Left lung (tissue), 10 donors: ENCODE data around the gene RAB1B. TPM values are rescaled to one million over a fixed set of nuclear protein-coding genes. Genes with fewer than 3 reads are reported as not detected.
A peak's percentile ranks its signal among the peaks of the same experiment; 100 is the strongest.

Experiments used
- ATAC-seq: fragments of 200-7000 bp; cut with Tn5 transposase; one replicate; pipeline ENCODE4 v1.9.1; 2020; ENCODE audit warnings: moderate library complexity
- DNase-seq, 4 donors: peaks; one replicate each; pipeline ENCODE4 v3.0.0-alpha.2; 2013 to 2020
- H3K27ac ChIP-seq, 2 donors: fragments of 200-600 bp; sonication (generic) in 1 of 2; one replicate each; pipeline versions ENCODE4 v1.5.0 to v1.8.0; 2020 to 2021
- H3K27me3 ChIP-seq, 2 donors: fragments of 200-600 bp; sonication (generic) in 1 of 2; one replicate each; pipeline versions ENCODE4 v1.5.0 to v1.8.0; 2020 to 2021
- H3K36me3 ChIP-seq, 2 donors: fragments of 200-600 bp; sonication (generic) in 1 of 2; one replicate each; pipeline versions ENCODE4 v1.5.0 to v1.8.0; 2020 to 2021
- H3K4me1 ChIP-seq, 2 donors: fragments of 200-600 bp; one replicate each; pipeline ENCODE4 v1.8.0; 2021
- H3K4me3 ChIP-seq, 2 donors: fragments of 200-600 bp; sonication (generic) in 1 of 2; one replicate each; pipeline versions ENCODE4 v1.5.0 to v1.8.0; 2020 to 2021; ENCODE audit warnings: mild to moderate bottlenecking in 1 of 2
- H3K9me3 ChIP-seq, 2 donors: fragments of 200-600 bp; sonication (generic) in 1 of 2; one replicate each; pipeline versions ENCODE4 v1.5.0 to v1.8.0; 2020 to 2021
- intact Hi-C, 2 donors: fragments of 100-400 bp; cut with DNase I; formaldehyde crosslinking; loops; one replicate each; pipeline versions ENCODE4 v1.11.2 to v1.14.2; 2022
- polyA plus RNA-seq, 6 donors: library from polyadenylated mRNA; unstranded; fragments of 120-200 nt; gene quantifications; one replicate each; pipeline ENCODE4 v1.2.1, GENCODE V29; 2013; ENCODE audit not compliant: insufficient read length in 6 of 6
- total RNA-seq, 2 donors: library from RNA; stranded (reverse); fragmentation: NEBNext Ultra II Directional; extraction: Animal tissue kit (Norgen Biotek cat#: 25700); gene quantifications; one replicate each; pipeline ENCODE4 v1.2.1, GENCODE V29; 2021
- TF ChIP-seq, protein P1 (sequence below), 2 donors: fragments of 200-600 bp; sonication (generic) in 1 of 2; IDR thresholded peaks; one replicate each; pipeline versions ENCODE4 v1.5.0 to v1.8.0; 2021; ENCODE audit warnings: antibody characterized with exemption in 2 of 2
- donor health status: DM: no; HTN: yes; CAD: no.
- donor health status: DM: no; HTN: no; CAD: no.

RAB1B gene
- total and polyA plus RNA-seq, 8 donors, result 114 to 154 (median 132) TPM

DNA sequence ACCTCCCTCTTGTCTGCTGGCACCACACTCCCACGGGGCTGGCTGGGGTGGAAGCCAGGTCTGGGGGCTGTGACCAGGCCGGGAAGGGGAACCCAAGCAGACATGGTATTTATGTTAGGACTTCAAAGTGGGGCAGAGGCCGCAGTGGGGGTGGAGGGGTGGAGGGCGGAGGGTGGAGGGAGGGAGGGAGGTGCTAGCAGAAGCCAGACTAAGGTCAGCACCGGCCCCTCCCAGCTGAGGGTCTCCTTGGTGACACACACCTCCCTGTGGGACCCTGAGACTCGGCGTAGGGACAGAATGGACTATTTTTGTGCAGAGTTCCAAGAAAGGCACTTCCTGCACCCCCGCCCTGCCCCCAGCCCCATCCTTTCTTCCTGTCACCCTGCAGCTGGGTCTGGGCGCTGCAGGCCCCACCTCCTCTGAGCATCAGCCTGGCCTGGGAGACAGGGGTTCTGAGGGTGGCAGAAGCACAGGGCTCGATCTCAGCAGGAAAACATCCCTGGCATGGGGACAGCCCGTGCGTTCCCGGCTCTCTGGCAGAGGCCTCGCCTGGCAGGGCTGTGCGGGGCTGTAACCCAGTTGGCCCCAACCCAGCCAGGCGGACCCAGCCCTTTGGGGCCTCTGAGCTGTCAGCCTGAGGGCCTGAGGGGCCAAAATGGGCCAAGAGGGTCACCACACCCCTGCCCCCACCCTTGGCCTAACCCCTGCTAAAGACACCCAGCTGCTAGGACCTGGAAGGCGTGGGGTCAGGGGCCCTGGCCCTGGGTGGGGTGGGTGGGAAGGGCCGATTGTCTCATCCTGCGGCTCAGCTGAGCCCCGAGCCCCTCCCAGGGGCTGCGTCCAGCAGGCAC lies 58.0 kb downstream of the RAB1B start:
- intact Hi-C loops, result no loop called here
- TF ChIP-seq, protein P1, sequence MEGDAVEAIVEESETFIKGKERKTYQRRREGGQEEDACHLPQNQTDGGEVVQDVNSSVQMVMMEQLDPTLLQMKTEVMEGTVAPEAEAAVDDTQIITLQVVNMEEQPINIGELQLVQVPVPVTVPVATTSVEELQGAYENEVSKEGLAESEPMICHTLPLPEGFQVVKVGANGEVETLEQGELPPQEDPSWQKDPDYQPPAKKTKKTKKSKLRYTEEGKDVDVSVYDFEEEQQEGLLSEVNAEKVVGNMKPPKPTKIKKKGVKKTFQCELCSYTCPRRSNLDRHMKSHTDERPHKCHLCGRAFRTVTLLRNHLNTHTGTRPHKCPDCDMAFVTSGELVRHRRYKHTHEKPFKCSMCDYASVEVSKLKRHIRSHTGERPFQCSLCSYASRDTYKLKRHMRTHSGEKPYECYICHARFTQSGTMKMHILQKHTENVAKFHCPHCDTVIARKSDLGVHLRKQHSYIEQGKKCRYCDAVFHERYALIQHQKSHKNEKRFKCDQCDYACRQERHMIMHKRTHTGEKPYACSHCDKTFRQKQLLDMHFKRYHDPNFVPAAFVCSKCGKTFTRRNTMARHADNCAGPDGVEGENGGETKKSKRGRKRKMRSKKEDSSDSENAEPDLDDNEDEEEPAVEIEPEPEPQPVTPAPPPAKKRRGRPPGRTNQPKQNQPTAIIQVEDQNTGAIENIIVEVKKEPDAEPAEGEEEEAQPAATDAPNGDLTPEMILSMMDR (IDR thresholded peaks at IDR 0.05), result no peak
- H3K27ac ChIP-seq, result peak overlapping the region in 1 of 2 donors; percentile 73
- H3K9me3 ChIP-seq, result no peaks in the 10 kb centered on the region
- H3K4me3 ChIP-seq, result no peak overlapping the region
- peaks cover 17 to 31% of the 10 kb centered on the region in 2 donors for H3K4me1 ChIP-seq
- ATAC-seq, result no peak
- no peaks in the 10 kb centered on the region for H3K36me3 ChIP-seq
- peak in 1 of 4 donors; percentile 66 for DNase-seq
- H3K27me3 ChIP-seq, result no peaks in the 10 kb centered on the region

Other genes with a start within 250 kb of the RAB1B start
- gene CATSPER1, start 242.2 kb upstream of the RAB1B start, total RNA-seq, result 1 to 10 TPM; 1.2 to 2.6 TPM
- under 1 TPM in 1 of 6 donors, not detected in 5; 0.24 TPM for gene CATSPER1, start 242.2 kb upstream of the RAB1B start, polyA plus RNA-seq
- not detected for gene GAL3ST3, start 219.5 kb upstream of the RAB1B start, total RNA-seq
- gene GAL3ST3, start 219.5 kb upstream of the RAB1B start, polyA plus RNA-seq, result under 1 TPM in 5 of 6 donors, not detected in 1; 0.09 to 0.63 (median 0.20) TPM
- gene SF3B2, start 216.3 kb upstream of the RAB1B start, total RNA-seq, result 100 to 1,000 TPM; 122 to 160 TPM
- 100 to 1,000 TPM; 192 to 233 (median 218) TPM for gene SF3B2, start 216.3 kb upstream of the RAB1B start, polyA plus RNA-seq
- 10 to 100 TPM; 53.7 to 54.7 TPM for gene PACS1, start 198.4 kb upstream of the RAB1B start, total RNA-seq
- 10 to 100 TPM; 50.7 to 57.5 (median 55.6) TPM for gene PACS1, start 198.4 kb upstream of the RAB1B start, polyA plus RNA-seq
- 10 to 100 TPM; 32.8 to 34.3 TPM for gene KLC2, start 10.9 kb upstream of the RAB1B start, total RNA-seq
- gene KLC2, start 10.9 kb upstream of the RAB1B start, polyA plus RNA-seq, result 10 to 100 TPM; 17.0 to 24.9 (median 19.8) TPM
- 1 to 10 TPM in 1 of 2 donors, under 1 TPM in 1; 0.81 to 1.4 TPM for gene CNIH2, start 9.5 kb downstream of the RAB1B start, total RNA-seq
- 1 to 10 TPM; 2.8 to 5.2 (median 3.9) TPM for gene CNIH2, start 9.5 kb downstream of the RAB1B start, polyA plus RNA-seq
- 100 to 1,000 TPM in 1 of 2 donors, 10 to 100 TPM in 1; 97.1 to 118 TPM for gene YIF1A, start 20.5 kb downstream of the RAB1B start, total RNA-seq
- 10 to 100 TPM; 32.9 to 57.5 (median 43.6) TPM for gene YIF1A, start 20.5 kb downstream of the RAB1B start, polyA plus RNA-seq
- gene TMEM151A, start 23.3 kb downstream of the RAB1B start, total RNA-seq, result under 1 TPM in 1 of 2 donors, not detected in 1; 0.21 TPM
- under 1 TPM; 0.17 to 0.47 (median 0.28) TPM for gene TMEM151A, start 23.3 kb downstream of the RAB1B start, polyA plus RNA-seq
- gene CD248, start 48.4 kb downstream of the RAB1B start, total RNA-seq, result 10 to 100 TPM; 69.8 to 74.3 TPM
- gene CD248, start 48.4 kb downstream of the RAB1B start, polyA plus RNA-seq, result 100 to 1,000 TPM in 4 of 6 donors, 10 to 100 TPM in 2; 76.4 to 128 (median 104) TPM
- gene RIN1, start 67.8 kb downstream of the RAB1B start, total RNA-seq, result 10 to 100 TPM in 1 of 2 donors, 1 to 10 TPM in 1; 7.1 to 10.2 TPM
- 1 to 10 TPM; 1.7 to 4.5 (median 3.0) TPM for gene RIN1, start 67.8 kb downstream of the RAB1B start, polyA plus RNA-seq
- 10 to 100 TPM; 28.7 to 34.3 TPM for gene BRMS1, start 76.5 kb downstream of the RAB1B start, total RNA-seq
- 10 to 100 TPM; 19.5 to 26.6 (median 24.5) TPM for gene BRMS1, start 76.5 kb downstream of the RAB1B start, polyA plus RNA-seq
- gene B4GAT1, start 79.0 kb downstream of the RAB1B start, total RNA-seq, result 10 to 100 TPM; 22.9 to 29.7 TPM
- 10 to 100 TPM; 29.8 to 35.9 (median 30.9) TPM for gene B4GAT1, start 79.0 kb downstream of the RAB1B start, polyA plus RNA-seq
- gene SLC29A2, start 103.1 kb downstream of the RAB1B start, total RNA-seq, result 10 to 100 TPM; 16.2 to 22.8 TPM
- 10 to 100 TPM in 1 of 6 donors, 1 to 10 TPM in 5; 7.4 to 10.9 (median 8.9) TPM for gene SLC29A2, start 103.1 kb downstream of the RAB1B start, polyA plus RNA-seq
- under 1 TPM in 1 of 2 donors, not detected in 1; 0.64 TPM for gene NPAS4, start 152.4 kb downstream of the RAB1B start, total RNA-seq
- under 1 TPM; 0.06 to 0.53 (median 0.20) TPM for gene NPAS4, start 152.4 kb downstream of the RAB1B start, polyA plus RNA-seq
- gene MRPL11, start 170.2 kb downstream of the RAB1B start, total RNA-seq, result 10 to 100 TPM; 29.6 to 39.5 TPM
- 10 to 100 TPM; 57.2 to 73.5 (median 64.2) TPM for gene MRPL11, start 170.2 kb downstream of the RAB1B start, polyA plus RNA-seq
- gene PELI3, start 198.3 kb downstream of the RAB1B start, total RNA-seq, result 10 to 100 TPM in 1 of 2 donors, 1 to 10 TPM in 1; 7.5 to 12.9 TPM
- gene PELI3, start 198.3 kb downstream of the RAB1B start, polyA plus RNA-seq, result 1 to 10 TPM; 3.9 to 6.6 (median 5.6) TPM
- 10 to 100 TPM; 46.4 to 68.1 TPM for gene DPP3, start 211.8 kb downstream of the RAB1B start, total RNA-seq
- 10 to 100 TPM; 15.0 to 20.6 (median 17.1) TPM for gene DPP3, start 211.8 kb downstream of the RAB1B start, polyA plus RNA-seq
- 10 to 100 TPM; 22.8 to 37.3 TPM for gene BBS1, start 242.0 kb downstream of the RAB1B start, total RNA-seq
- gene BBS1, start 242.0 kb downstream of the RAB1B start, polyA plus RNA-seq, result 10 to 100 TPM; 58.4 to 75.1 (median 64.6) TPM